ENCODE data around the gene CD3G.

DNA sequence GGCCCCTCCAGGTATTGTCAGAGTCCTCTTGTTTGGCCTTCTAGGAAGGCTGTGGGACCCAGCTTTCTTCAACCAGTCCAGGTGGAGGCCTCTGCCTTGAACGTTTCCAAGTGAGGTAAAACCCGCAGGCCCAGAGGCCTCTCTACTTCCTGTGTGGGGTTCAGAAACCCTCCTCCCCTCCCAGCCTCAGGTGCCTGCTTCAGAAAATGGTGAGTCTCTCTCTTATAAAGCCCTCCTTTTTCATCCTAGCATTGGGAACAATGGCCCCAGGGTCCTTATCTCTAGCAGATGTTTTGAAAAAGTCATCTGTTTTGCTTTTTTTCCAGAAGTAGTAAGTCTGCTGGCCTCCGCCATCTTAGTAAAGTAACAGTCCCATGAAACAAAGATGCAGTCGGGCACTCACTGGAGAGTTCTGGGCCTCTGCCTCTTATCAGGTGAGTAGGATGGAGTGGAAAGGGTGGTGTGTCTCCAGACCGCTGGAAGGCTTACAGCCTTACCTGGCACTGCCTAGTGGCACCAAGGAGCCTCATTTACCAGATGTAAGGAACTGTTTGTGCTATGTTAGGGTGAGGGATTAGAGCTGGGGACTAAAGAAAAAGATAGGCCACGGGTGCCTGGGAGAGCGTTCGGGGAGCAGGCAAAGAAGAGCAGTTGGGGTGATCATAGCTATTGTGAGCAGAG is 39.4 kb upstream of the CD3G start, which contains the start of gene CD3E:
- TF ChIP-seq, protein P1, sequence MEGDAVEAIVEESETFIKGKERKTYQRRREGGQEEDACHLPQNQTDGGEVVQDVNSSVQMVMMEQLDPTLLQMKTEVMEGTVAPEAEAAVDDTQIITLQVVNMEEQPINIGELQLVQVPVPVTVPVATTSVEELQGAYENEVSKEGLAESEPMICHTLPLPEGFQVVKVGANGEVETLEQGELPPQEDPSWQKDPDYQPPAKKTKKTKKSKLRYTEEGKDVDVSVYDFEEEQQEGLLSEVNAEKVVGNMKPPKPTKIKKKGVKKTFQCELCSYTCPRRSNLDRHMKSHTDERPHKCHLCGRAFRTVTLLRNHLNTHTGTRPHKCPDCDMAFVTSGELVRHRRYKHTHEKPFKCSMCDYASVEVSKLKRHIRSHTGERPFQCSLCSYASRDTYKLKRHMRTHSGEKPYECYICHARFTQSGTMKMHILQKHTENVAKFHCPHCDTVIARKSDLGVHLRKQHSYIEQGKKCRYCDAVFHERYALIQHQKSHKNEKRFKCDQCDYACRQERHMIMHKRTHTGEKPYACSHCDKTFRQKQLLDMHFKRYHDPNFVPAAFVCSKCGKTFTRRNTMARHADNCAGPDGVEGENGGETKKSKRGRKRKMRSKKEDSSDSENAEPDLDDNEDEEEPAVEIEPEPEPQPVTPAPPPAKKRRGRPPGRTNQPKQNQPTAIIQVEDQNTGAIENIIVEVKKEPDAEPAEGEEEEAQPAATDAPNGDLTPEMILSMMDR (IDR thresholded peaks at IDR 0.05; ENCODE audit: low read length): no peak
- TF ChIP-seq EZH2phosphoT487 (IDR thresholded peaks at IDR 0.05; ENCODE audit: low read length) (no peak), EZH2 (optimal IDR thresholded peaks at IDR 0.05; ENCODE audit: low read depth, low read length) (no peak)
